ENCODE measurements around the gene ABCF1. TPM values are rescaled to one million over a fixed set of nuclear protein-coding genes. Genes with fewer than 3 reads are reported as not detected.

ABCF1 gene
- total RNA-seq, 1 experiment from 2014 or later: 94.9 TPM

- intact Hi-C loops (cut with micrococcal nuclease; ENCODE audit: unreplicated experiment): no loop called here
These were observed 48.3 kb downstream of the ABCF1 start for GRCh38 chr6:30619561-30619960.

GRCh38 chr6:30625511-30625910, 54.3 kb downstream of the ABCF1 start:
- intact Hi-C loops (cut with micrococcal nuclease; ENCODE audit: unreplicated experiment) (no loop called here), in situ Hi-C loops (cut with HindIII; ENCODE audit: low pct_unique_long_range_greater_than_20kb, low sequenced_read_pairs) (no loop called here)
- H3K27me3 ChIP-seq (ENCODE audit: control insufficient read depth, insufficient read depth, low read length): no peaks in the 10 kb centered on the region
- H3K36me3 ChIP-seq (ENCODE audit: control insufficient read depth, insufficient read depth, low read length): peaks cover 11% of the 10 kb centered on the region
- ChIA-PET POLR2A (interaction anchor here (0.6 kb wide), 1 partner anchor 11 kb away, joined by 5 read pairs; no protein-coding TSS in a partner anchor), CTCF (no interaction called here)
- no peak overlapping the region for H3K4me3 ChIP-seq (ENCODE audit: low read depth in 2 of 2, low read length in 2 of 2)
- TF ChIP-seq SIN3A (IDR thresholded peaks at IDR 0.05; ENCODE audit: borderline replicate concordance, insufficient read depth, low read depth, low read length) (no peak), TCF7L2 (IDR thresholded peaks at IDR 0.05; ENCODE audit: low read depth, low read length) (no peak), POLR2AphosphoS5 (IDR thresholded peaks at IDR 0.05; ENCODE audit: low read depth, low read length) (no peak), REST (IDR thresholded peaks at IDR 0.05; ENCODE audit: insufficient read depth in 1 of 2, low read depth in 2 of 2, low read length in 1 of 2) (no peak), CTCF (IDR thresholded peaks at IDR 0.05) (no peak)
- no peaks in the 10 kb centered on the region for H3K9me3 ChIP-seq (ENCODE audit: control insufficient read depth, insufficient read depth, low read depth, low read length)
- DNase-seq (ENCODE audit: low read depth, low spot score): no peak
- H3K4me1 ChIP-seq (ENCODE audit: control insufficient read depth, insufficient read depth, low read length): 0 out of 2 replicates have a peak, but pooled peaks cover 2% of the 10 kb centered on the region
- no peak overlapping the region for H3K27ac ChIP-seq (ENCODE audit: low read length)
- no TSS peak for BruUV-seq (replicated peaks)
- no peak for ATAC-seq

More at GRCh38 chr6:30619561-30619960, 48.3 kb downstream of the ABCF1 start:
- CTCF ChIA-PET: no interaction called here
- DNase-seq (ENCODE audit: low read depth, low spot score) (no peak), ATAC-seq (no peak)
- POLR2A ChIA-PET: no interaction called here
- Histone ChIP-seq H3K4me3 (ENCODE audit: low read depth in 2 of 2, low read length in 2 of 2) (no peak overlapping the region), H3K27me3 (ENCODE audit: control insufficient read depth, insufficient read depth, low read length) (no peaks in the 10 kb centered on the region), H3K27ac (ENCODE audit: low read length) (peak overlapping the region; percentile 15; the same call in 1 of the 2 replicates), H3K9me3 (ENCODE audit: control insufficient read depth, insufficient read depth, low read depth, low read length) (no peaks in the 10 kb centered on the region), H3K36me3 (ENCODE audit: control insufficient read depth, insufficient read depth, low read length) (peaks cover 26% of the 10 kb centered on the region), H3K4me1 (ENCODE audit: control insufficient read depth, insufficient read depth, low read length) (peaks cover 7% of the 10 kb centered on the region)
- in situ Hi-C loops (cut with HindIII; ENCODE audit: low pct_unique_long_range_greater_than_20kb, low sequenced_read_pairs): no loop called here
- TF ChIP-seq POLR2AphosphoS5 (IDR thresholded peaks at IDR 0.05; ENCODE audit: low read depth, low read length) (no peak), SIN3A (IDR thresholded peaks at IDR 0.05; ENCODE audit: borderline replicate concordance, insufficient read depth, low read depth, low read length) (no peak), TCF7L2 (IDR thresholded peaks at IDR 0.05; ENCODE audit: low read depth, low read length) (no peak), CTCF (IDR thresholded peaks at IDR 0.05) (no peak), REST (IDR thresholded peaks at IDR 0.05; ENCODE audit: insufficient read depth in 1 of 2, low read depth in 2 of 2, low read length in 1 of 2) (no peak)
- BruUV-seq (replicated peaks): no TSS peak
